HG03175 (cell line): ENCODE results near the gene ADARB2.

Experiments
- ATAC-seq: cut with Tn5 transposase; IDR thresholded peaks from one replicate; pipeline ENCODE4 v1.9.1; 2021; ENCODE audit warnings: mild to moderate bottlenecking, moderate library complexity; ENCODE audit not compliant: unreplicated experiment

Gene ADARB2

GRCh38 chr10:1203704-1204103 lies 533.6 kb downstream of the ADARB2 start:
- ATAC-seq: no peak

DNA sequence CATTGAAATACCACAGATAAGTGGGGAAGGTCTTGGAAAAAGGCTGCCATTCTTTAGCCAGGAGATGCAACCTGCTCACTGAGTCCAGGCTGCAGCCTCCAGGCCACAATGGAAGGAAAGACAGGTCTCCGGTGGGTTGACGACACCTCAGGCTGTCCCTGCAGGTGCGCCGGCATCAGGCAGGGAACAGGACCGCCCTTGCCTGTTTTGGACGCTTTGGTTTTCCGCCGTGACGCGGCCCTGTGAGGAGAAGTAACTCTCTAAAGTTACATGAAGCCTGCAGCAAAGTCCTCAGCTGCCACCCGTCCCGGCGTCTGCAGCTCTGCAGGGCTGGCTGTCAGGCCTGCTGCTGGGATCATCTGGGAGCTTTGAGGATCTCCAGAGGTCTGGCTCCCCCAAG lies 534.1 kb downstream of the ADARB2 start:
- no peak for ATAC-seq

GRCh38 chr10:1202343-1202742 lies 535.0 kb downstream of the ADARB2 start:
- no peak for ATAC-seq

DNA sequence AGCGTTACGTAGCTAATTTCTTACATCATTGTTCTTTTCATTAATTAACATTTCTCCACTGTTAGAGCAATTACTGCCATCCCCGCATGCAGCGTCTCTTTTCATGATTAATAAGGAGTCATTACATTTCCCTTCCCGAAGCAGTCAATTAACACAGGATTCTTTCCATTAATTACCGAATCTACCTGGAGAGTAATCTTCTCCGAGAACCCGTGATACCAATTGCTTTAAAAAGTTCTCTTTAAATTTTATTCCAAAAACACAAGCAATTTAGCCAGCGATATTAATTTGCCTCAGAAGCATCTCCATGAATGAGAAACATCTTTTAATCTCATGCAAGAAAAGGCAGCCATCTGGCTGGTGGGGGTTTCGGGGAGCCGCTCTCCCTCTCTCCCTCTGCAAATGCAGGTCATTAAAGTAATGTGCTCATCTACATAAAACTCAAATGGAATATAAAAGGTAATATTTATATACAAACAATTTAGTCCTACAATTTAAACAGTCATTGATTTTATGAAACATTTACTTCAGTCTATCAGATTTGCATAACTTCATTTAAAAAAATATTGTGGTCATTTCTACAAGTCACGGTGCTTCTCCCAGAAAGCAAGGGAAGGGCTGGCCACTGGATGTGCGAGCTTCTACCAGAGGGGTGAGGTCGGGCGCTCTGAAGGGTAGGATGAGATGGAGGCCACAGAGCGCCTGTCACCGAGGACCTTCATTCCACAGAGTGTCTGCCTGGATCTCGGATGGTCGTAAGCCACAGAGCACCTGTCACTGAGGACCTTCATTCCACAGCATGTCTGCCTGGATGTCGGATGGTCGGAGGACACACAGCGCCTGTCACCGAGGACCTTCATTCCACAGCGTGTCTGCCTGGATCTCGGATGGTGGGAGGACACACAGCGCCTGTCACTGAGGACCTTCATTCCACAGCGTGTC lies 536.2 kb downstream of the ADARB2 start:
- ATAC-seq: no peak

DNA sequence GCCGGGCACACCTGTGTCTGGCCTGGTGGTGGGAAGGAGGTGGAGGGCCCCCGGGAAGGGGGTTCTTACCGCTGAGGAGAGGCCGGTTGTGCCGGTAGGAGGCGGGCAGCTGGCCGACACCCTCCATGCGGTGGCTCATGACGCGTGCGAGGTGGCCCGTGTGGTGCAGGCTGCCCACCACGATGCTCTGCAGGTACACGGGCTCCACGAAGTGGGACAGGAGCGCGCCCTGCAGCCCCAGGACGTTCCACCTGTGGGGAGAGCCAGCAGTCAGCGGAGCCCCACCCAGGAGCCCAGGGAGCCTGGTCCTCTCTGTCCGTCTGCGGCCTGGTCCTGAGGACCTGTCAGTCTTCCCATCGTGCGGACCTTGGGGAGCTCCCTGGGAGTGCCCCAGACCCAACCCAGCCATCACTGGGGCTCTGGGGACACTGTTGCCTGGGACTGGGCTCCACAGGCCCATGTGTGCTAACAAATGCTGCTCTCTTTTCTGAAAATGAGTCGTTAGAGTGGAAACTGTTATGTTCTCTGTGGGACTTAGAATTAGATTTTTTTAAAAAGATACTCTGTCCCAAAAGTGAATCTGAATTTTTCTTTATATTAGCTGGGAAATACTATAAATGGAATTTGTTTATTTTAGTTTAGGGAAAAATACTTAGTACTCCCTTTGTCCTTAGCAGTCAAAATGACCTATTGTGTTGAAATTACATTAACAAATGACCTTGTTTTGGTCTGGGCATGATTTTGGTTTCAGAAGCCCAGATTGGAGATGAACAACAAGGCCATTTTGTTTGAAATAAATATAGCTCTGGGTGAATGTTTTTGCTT lies 537.2 kb downstream of the ADARB2 start:
- ATAC-seq: no peak

- no peak for ATAC-seq
These were observed 538.0 kb downstream of the ADARB2 start for GRCh38 chr10:1199345-1199673.

DNA sequence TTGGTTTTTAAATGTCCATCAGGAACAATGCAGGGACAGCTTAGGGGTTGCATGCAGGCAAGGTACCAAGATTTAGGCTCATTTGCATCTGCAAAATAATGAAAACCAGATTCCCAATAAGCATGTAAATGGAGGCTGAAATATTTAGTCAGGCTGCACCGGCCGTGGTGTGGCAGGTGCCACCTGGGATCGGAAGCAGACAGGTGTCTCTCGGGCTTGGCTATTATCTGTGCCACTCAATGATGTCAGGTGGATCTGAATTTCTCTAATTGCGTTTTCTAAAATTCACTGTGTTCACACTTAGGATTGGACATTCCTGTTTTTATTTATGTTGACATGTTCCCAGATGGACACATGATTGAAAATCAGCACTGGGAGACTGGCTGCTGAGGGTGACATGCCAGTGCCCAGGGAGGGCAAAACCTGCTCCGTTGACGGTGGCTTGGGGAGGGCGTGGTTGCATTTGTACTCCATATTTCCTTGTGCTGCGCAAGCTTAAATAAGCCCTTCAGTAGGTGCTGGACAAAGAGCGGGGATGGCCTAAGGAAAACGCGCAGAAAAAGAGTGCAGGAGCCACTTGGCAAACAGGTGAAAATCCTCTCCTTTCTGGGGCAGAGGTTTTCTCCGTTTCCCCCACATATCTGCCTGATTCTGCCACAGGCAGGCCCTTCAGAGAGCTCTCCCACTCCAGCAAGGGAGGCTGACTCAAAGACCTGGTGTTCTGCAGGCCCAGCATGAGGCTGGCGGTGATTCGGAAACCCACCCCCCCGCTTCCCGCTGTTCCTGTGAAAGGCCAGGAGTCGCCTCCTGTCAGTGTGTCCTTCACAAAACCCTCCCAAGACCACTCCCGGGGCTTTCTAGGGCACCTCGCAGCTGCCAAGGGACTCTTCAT lies 538.6 kb downstream of the ADARB2 start:
- ATAC-seq: no peak

DNA sequence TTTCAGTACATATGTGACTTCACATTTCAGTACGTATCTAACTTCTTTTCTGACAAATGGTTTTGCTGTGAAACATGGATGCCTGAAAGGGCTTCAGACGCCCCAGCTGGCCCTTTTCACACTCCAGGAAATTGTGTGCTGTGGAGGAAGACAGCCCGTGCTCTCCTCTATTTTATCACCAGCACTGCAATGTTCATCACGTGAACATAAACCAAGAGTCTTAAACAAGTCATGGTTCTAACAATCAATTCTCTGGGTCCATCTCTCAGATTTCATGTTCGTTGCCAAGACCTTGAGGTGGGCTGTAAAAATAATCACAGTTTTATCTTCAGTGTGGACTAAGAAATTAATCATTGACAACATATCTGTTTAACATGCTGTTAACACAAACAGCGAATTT lies 539.9 kb downstream of the ADARB2 start:
- no peak for ATAC-seq

DNA sequence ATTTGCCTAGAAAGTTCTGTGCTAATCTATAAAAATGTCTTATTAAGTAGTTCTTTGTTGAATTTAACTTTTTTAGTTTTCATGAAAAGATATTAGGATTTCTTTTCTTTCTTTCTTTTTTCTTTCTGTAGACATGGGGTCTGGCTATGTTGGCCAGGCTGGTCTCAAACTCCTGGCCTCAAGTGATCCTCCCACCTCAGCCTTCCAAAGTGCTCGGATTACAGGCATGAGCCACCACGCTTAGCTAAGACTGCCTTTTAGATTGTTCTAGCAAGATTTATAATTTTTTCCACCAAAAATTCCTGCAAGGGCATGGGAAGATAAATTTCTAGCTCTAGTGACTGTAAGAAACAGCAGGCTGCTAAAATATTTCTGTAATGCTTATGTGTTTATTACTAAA lies 540.7 kb downstream of the ADARB2 start:
- no peak for ATAC-seq

DNA sequence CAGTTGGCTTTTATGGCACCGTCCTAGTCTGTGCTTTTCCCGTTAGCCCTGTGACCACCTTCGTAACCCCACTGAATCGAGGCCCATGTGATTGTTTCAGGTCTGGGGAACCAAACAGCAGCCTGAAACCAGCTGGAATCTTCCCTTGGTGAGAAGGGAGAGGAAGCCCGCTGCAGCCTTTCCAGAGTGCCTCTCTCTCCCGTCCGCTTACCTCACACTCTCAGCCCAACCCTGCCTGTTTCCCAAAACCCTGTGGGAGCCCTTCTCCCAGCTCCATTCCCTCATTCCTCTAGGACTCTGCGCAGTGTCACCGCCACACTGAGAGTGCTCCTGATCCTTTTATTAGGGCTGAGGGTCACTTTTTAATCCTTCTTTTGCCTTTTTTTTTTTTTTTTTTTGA lies 541.5 kb downstream of the ADARB2 start:
- ATAC-seq: no peak

DNA sequence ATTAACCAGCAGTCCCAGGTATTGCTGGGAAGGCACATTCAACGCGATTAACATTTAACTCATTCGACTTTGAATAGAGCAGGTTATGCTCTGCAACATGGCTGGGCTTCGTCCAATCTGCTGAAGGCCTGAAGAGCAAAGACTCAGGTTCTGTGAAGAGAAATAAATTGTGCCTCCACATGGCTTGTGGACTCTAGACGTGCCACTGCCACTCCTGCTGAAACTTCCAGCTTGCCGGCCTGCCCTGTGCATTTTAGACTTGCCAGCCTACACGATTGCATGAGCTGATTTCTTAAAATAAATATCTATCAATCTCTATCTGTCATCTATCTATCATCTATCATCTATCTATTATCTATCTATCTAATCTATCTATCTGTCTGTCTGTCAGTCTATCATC lies 543.2 kb downstream of the ADARB2 start:
- ATAC-seq: no peak

GRCh38 chr10:1193561-1193960 lies 543.8 kb downstream of the ADARB2 start:
- ATAC-seq: no peak

DNA sequence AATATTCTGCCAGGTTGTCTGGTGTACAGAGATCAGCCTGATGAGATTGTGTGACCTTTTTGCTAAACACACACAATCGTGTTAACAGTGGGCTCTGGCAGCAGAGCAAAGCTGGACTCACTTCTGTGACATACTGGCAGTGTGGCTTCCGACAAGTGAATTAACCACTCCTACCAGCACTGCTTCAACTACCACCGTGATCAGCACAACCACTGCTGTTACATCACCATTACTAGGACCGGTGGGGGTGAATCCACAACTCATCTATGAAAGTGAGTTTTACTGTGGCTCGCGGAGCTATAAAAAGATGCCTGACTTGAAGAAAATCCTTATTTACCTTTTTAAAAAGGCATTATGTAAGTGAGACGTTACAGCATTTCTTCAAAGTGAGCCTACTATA lies 545.6 kb downstream of the ADARB2 start:
- no peak for ATAC-seq

- ATAC-seq: no peak
These were observed 546.4 kb downstream of the ADARB2 start for GRCh38 chr10:1190791-1191490.

DNA sequence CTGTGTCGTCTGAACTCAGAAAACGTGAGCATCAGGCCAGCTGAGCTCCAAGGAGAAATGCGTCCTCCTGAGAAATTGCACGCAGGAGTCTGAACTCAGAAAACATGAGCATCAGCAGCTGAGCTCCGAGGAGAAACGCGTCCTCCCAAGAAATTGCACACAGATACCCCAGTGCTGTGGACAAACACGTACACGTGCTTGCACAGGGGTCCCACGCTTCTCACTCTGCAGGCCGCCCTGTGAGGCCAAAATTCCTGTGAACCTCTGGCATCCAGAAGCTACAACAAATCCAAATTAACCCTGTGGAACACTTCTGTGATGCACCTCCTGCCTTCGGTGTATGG lies 547.3 kb downstream of the ADARB2 start:
- ATAC-seq: no peak

- ATAC-seq: no peak
These were observed 547.9 kb downstream of the ADARB2 start for GRCh38 chr10:1189166-1190051.

DNA sequence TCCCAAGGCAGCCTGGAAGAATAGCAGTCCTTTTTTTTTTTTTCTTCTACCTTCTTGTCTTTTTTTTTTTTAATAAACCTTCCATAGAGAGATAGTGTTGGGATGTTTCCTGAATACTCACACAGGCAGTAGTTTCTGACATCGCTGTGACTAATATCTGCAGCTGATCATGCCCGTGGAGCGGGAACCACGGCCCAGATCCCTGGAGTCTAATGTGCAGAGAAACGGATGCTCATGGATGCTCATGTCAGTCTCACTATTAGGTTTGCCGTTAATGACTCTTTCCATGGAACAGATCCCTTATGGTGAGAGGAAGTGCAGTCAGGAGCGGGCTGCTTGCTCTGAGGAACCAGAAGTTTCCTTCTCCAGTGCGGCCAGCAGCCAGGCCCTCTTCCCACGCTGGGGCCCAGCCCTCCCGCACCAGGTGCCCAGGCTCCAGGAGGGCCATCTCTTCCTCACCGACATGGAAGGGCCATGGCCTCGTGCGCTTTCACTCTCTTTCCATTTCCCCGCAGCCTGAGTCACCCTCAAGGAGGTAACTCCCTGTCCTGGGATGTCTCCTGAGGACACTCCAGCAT lies 548.7 kb downstream of the ADARB2 start:
- no peak for ATAC-seq

DNA sequence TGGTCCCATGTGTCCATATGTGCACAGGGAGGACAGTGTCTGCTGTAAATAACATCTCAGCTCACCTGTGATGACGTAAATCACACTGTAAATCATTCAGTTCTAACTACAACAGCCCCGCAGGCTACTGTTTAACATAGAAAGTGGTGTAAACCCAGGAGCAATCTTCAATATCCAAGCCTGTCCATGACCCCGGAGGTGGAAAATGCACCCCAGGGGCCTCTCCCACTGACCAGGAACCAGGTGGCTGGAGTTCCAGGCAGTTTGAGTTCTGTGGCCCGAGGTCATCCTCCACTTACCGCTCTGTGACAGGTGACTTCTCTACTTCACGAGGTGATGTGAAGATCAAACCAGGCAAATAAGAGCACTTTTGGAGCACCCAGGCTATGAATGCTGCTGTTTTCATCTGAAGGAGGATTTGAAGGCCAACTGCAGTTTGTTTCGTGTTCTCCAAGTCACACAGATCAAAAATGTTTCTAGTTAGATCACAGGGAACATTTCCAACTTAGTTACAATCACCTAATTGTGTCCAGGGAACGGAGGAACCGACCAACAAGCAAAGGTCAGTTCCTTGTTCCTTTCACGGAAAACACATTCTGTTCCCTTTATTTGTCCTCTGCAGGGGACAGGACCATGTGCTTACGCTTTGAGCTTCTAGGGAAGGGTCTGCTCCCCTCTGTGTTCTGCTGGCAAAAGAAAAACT lies 549.3 kb downstream of the ADARB2 start:
- ATAC-seq: no peak
